ENCODE measurements around the gene XIRP2. TPM values are rescaled to one million over a fixed set of nuclear protein-coding genes. Genes with fewer than 3 reads are reported as not detected.
"Not testable (repeated sequence)": the region's sequence is repeated elsewhere in the genome, so short reads cannot be mapped to it uniquely, and the experiment has no call there.

The XIRP2 gene
- total RNA-seq, 5 donors from 2014 or later (not counting 1 experiment from before 2014, with no cell fraction given) = not detected

GRCh38 chr2:167103028-167103756, 214.9 kb downstream of the XIRP2 start:
- H3K27me3 ChIP-seq (replicated peaks in 1 of 2; ENCODE audit: control insufficient read depth in 2 of 2, extremely low read depth in 1 of 2, insufficient read depth in 2 of 2, low read length in 1 of 2) = no peaks in the 10 kb centered on the region
- H3K9me3 Mint-ChIP-seq = peaks cover 2 to 16% (median 2%) of the 10 kb centered on the region in 3 donors
- H3K4me1 ChIP-seq (ENCODE audit: control insufficient read depth in 1 of 2, extremely low read depth in 1 of 2, insufficient read depth in 2 of 2, low read length in 2 of 2) = no peaks in the 10 kb centered on the region
- H3K27ac Mint-ChIP-seq = no peak overlapping the region
- no peak overlapping the region for H3K27ac ChIP-seq (ENCODE audit: low read length)
- H3K9me3 ChIP-seq = no peaks in the 10 kb centered on the region
- H3K4me3 ChIP-seq (ENCODE audit: control insufficient read depth in 1 of 2, extremely low read depth in 1 of 2, low read length in 1 of 2) = no peak overlapping the region
- no peaks in the 10 kb centered on the region for H3K36me3 Mint-ChIP-seq
- no peaks in the 10 kb centered on the region for H3K36me3 ChIP-seq (ENCODE audit: control insufficient read depth in 2 of 2, extremely low read depth in 1 of 2, insufficient read depth in 1 of 2, low read length in 1 of 2)
- ATAC-seq (replicated peaks in 1 of 4) (no peak), DNase-seq (no peak)
- POLR2A ChIA-PET = no interaction called here
- CTCF ChIA-PET = no interaction called here
- 86% methylated on average over 1 of the region's 5 CpGs for WGBS (ENCODE audit: insufficient coverage)
- H3K4me1 Mint-ChIP-seq = no peaks in the 10 kb centered on the region
- no peaks in the 10 kb centered on the region for H3K27me3 Mint-ChIP-seq
- no peak overlapping the region for H3K4me3 Mint-ChIP-seq

GRCh38 chr2:167103757-167104133, 215.5 kb downstream of the XIRP2 start:
- no peak overlapping the region for H3K4me3 ChIP-seq (ENCODE audit: control insufficient read depth in 1 of 2, extremely low read depth in 1 of 2, low read length in 1 of 2)
- H3K27me3 ChIP-seq (replicated peaks in 1 of 2; ENCODE audit: control insufficient read depth in 2 of 2, extremely low read depth in 1 of 2, insufficient read depth in 2 of 2, low read length in 1 of 2) = no peaks in the 10 kb centered on the region
- no peaks in the 10 kb centered on the region for H3K9me3 ChIP-seq
- ChIA-PET CTCF (no interaction called here), POLR2A (no interaction called here)
- Mint-ChIP-seq H3K27ac (no peak overlapping the region), H3K27me3 (no peaks in the 10 kb centered on the region), H3K4me1 (no peaks in the 10 kb centered on the region), H3K4me3 (no peak overlapping the region), H3K9me3 (peaks cover 0 to 15% (median 2%) of the 10 kb centered on the region in 3 donors), H3K36me3 (no peaks in the 10 kb centered on the region)
- H3K4me1 ChIP-seq (ENCODE audit: control insufficient read depth in 1 of 2, extremely low read depth in 1 of 2, insufficient read depth in 2 of 2, low read length in 2 of 2) = no peaks in the 10 kb centered on the region
- H3K27ac ChIP-seq (ENCODE audit: low read length) = no peak overlapping the region
- ATAC-seq (replicated peaks in 1 of 4) = no peak
- H3K36me3 ChIP-seq (ENCODE audit: control insufficient read depth in 2 of 2, extremely low read depth in 1 of 2, insufficient read depth in 1 of 2, low read length in 1 of 2) = no peaks in the 10 kb centered on the region
- no peak for DNase-seq

- no peak for DNase-seq
- peaks cover 0 to 15% (median 2%) of the 10 kb centered on the region in 3 donors for H3K9me3 Mint-ChIP-seq
- H3K4me1 ChIP-seq (ENCODE audit: control insufficient read depth in 1 of 2, extremely low read depth in 1 of 2, insufficient read depth in 2 of 2, low read length in 2 of 2) = no peaks in the 10 kb centered on the region
- no peak for ATAC-seq (replicated peaks in 1 of 4)
- no peaks in the 10 kb centered on the region for H3K4me1 Mint-ChIP-seq
- H3K9me3 ChIP-seq = no peaks in the 10 kb centered on the region
- H3K27me3 ChIP-seq (replicated peaks in 1 of 2; ENCODE audit: control insufficient read depth in 2 of 2, extremely low read depth in 1 of 2, insufficient read depth in 2 of 2, low read length in 1 of 2) = no peaks in the 10 kb centered on the region
- CTCF ChIA-PET = no interaction called here
- no peak overlapping the region for H3K27ac Mint-ChIP-seq
- no peak overlapping the region for H3K4me3 Mint-ChIP-seq
- no CpG with 5 or more reads among the region's 3 CpGs for WGBS (ENCODE audit: insufficient coverage)
- no peak overlapping the region for H3K4me3 ChIP-seq (ENCODE audit: control insufficient read depth in 1 of 2, extremely low read depth in 1 of 2, low read length in 1 of 2)
- no peak overlapping the region for H3K27ac ChIP-seq (ENCODE audit: low read length)
- POLR2A ChIA-PET = no interaction called here
- H3K36me3 Mint-ChIP-seq = no peaks in the 10 kb centered on the region
- H3K36me3 ChIP-seq (ENCODE audit: control insufficient read depth in 2 of 2, extremely low read depth in 1 of 2, insufficient read depth in 1 of 2, low read length in 1 of 2) = no peaks in the 10 kb centered on the region
- H3K27me3 Mint-ChIP-seq = no peaks in the 10 kb centered on the region
Observed at GRCh38 chr2:167104691-167105090, 216.4 kb downstream of the XIRP2 start.

GRCh38 chr2:167109682-167110081, 221.4 kb downstream of the XIRP2 start:
- H3K27ac ChIP-seq (ENCODE audit: low read length); H3K36me3 ChIP-seq (ENCODE audit: control insufficient read depth in 2 of 2, extremely low read depth in 1 of 2, insufficient read depth in 1 of 2, low read length in 1 of 2); H3K27ac Mint-ChIP-seq; H3K27me3 Mint-ChIP-seq; H3K36me3 Mint-ChIP-seq; POLR2A ChIA-PET; ATAC-seq (replicated peaks in 1 of 4); H3K9me3 ChIP-seq; H3K27me3 ChIP-seq (replicated peaks in 1 of 2; ENCODE audit: control insufficient read depth in 2 of 2, extremely low read depth in 1 of 2, insufficient read depth in 2 of 2, low read length in 1 of 2); H3K4me1 Mint-ChIP-seq; H3K4me1 ChIP-seq (ENCODE audit: control insufficient read depth in 1 of 2, extremely low read depth in 1 of 2, insufficient read depth in 2 of 2, low read length in 2 of 2); DNase-seq; H3K4me3 Mint-ChIP-seq; H3K4me3 ChIP-seq (ENCODE audit: control insufficient read depth in 1 of 2, extremely low read depth in 1 of 2, low read length in 1 of 2); CTCF ChIA-PET: not testable (repeated sequence)
- peaks cover 0 to 24% (median 3%) of the 10 kb centered on the region in 3 donors for H3K9me3 Mint-ChIP-seq

- Histone ChIP-seq H3K36me3 (ENCODE audit: control insufficient read depth in 2 of 2, extremely low read depth in 1 of 2, insufficient read depth in 1 of 2, low read length in 1 of 2) (no peaks in the 10 kb centered on the region), H3K27ac (ENCODE audit: low read length) (no peak overlapping the region), H3K4me1 (ENCODE audit: control insufficient read depth in 1 of 2, extremely low read depth in 1 of 2, insufficient read depth in 2 of 2, low read length in 2 of 2) (no peaks in the 10 kb centered on the region), H3K9me3 (no peaks in the 10 kb centered on the region), H3K4me3 (ENCODE audit: control insufficient read depth in 1 of 2, extremely low read depth in 1 of 2, low read length in 1 of 2) (no peak overlapping the region), H3K27me3 (replicated peaks in 1 of 2; ENCODE audit: control insufficient read depth in 2 of 2, extremely low read depth in 1 of 2, insufficient read depth in 2 of 2, low read length in 1 of 2) (no peaks in the 10 kb centered on the region)
- DNase-seq = no peak
- POLR2A ChIA-PET = no interaction called here
- peaks cover 4 to 24% (median 7%) of the 10 kb centered on the region in 3 donors for H3K9me3 Mint-ChIP-seq
- no peak for ATAC-seq (replicated peaks in 1 of 4)
- H3K27ac Mint-ChIP-seq = no peak overlapping the region
- no peak overlapping the region for H3K4me3 Mint-ChIP-seq
- no peaks in the 10 kb centered on the region for H3K4me1 Mint-ChIP-seq
- H3K27me3 Mint-ChIP-seq = no peaks in the 10 kb centered on the region
- CTCF ChIA-PET = no interaction called here
- no peaks in the 10 kb centered on the region for H3K36me3 Mint-ChIP-seq
Observed at GRCh38 chr2:167110345-167110744, 222.1 kb downstream of the XIRP2 start.

GRCh38 chr2:167114018-167114417, 225.7 kb downstream of the XIRP2 start:
- no peaks in the 10 kb centered on the region for H3K36me3 Mint-ChIP-seq
- H3K9me3 ChIP-seq = no peaks in the 10 kb centered on the region
- H3K36me3 ChIP-seq (ENCODE audit: control insufficient read depth in 2 of 2, extremely low read depth in 1 of 2, insufficient read depth in 1 of 2, low read length in 1 of 2) = no peaks in the 10 kb centered on the region
- H3K9me3 Mint-ChIP-seq = peaks cover 6 to 18% (median 6%) of the 10 kb centered on the region in 3 donors
- no CpG with 5 or more reads among the region's 4 CpGs for WGBS (ENCODE audit: insufficient coverage)
- DNase-seq (no peak), ATAC-seq (replicated peaks in 1 of 4) (no peak)
- H3K4me3 ChIP-seq (ENCODE audit: control insufficient read depth in 1 of 2, extremely low read depth in 1 of 2, low read length in 1 of 2) = no peak overlapping the region
- no peak overlapping the region for H3K27ac ChIP-seq (ENCODE audit: low read length)
- H3K27me3 ChIP-seq (replicated peaks in 1 of 2; ENCODE audit: control insufficient read depth in 2 of 2, extremely low read depth in 1 of 2, insufficient read depth in 2 of 2, low read length in 1 of 2) = no peaks in the 10 kb centered on the region
- no peak overlapping the region for H3K4me3 Mint-ChIP-seq
- H3K4me1 ChIP-seq (ENCODE audit: control insufficient read depth in 1 of 2, extremely low read depth in 1 of 2, insufficient read depth in 2 of 2, low read length in 2 of 2) = no peaks in the 10 kb centered on the region
- ChIA-PET POLR2A (no interaction called here), CTCF (no interaction called here)
- no peaks in the 10 kb centered on the region for H3K4me1 Mint-ChIP-seq
- no peaks in the 10 kb centered on the region for H3K27me3 Mint-ChIP-seq
- no peak overlapping the region for H3K27ac Mint-ChIP-seq

GRCh38 chr2:167115541-167115940, 227.3 kb downstream of the XIRP2 start:
- ChIA-PET POLR2A (no interaction called here), CTCF (no interaction called here)
- Histone ChIP-seq H3K27ac (ENCODE audit: low read length) (no peak overlapping the region), H3K4me1 (ENCODE audit: control insufficient read depth in 1 of 2, extremely low read depth in 1 of 2, insufficient read depth in 2 of 2, low read length in 2 of 2) (no peaks in the 10 kb centered on the region), H3K4me3 (ENCODE audit: control insufficient read depth in 1 of 2, extremely low read depth in 1 of 2, low read length in 1 of 2) (no peak overlapping the region), H3K27me3 (replicated peaks in 1 of 2; ENCODE audit: control insufficient read depth in 2 of 2, extremely low read depth in 1 of 2, insufficient read depth in 2 of 2, low read length in 1 of 2) (no peaks in the 10 kb centered on the region), H3K36me3 (ENCODE audit: control insufficient read depth in 2 of 2, extremely low read depth in 1 of 2, insufficient read depth in 1 of 2, low read length in 1 of 2) (no peaks in the 10 kb centered on the region), H3K9me3 (no peaks in the 10 kb centered on the region)
- Mint-ChIP-seq H3K4me3 (no peak overlapping the region), H3K36me3 (no peaks in the 10 kb centered on the region), H3K9me3 (peaks cover 6 to 14% (median 6%) of the 10 kb centered on the region in 3 donors), H3K27ac (no peak overlapping the region), H3K27me3 (no peaks in the 10 kb centered on the region), H3K4me1 (no peaks in the 10 kb centered on the region)
- DNase-seq (no peak), ATAC-seq (replicated peaks in 1 of 4) (no peak)
